Heart left ventricle (tissue), 16 donors: ENCODE results near the gene COX14. TPM values are rescaled to one million over a fixed set of nuclear protein-coding genes. Genes with fewer than 3 reads are reported as not detected.

Experiments
- ATAC-seq, 4 donors: fragments of 200-7000 bp; cut with Tn5 transposase; one replicate each; pipeline ENCODE4 v1.9.1; 2020 to 2022; ENCODE audit warnings: moderate library complexity in 4 of 4, mild to moderate bottlenecking in 3 of 4, moderate number of reproducible peaks in 1 of 4
- DNase-seq, 5 donors: peaks; one replicate each; pipeline ENCODE4 v3.0.0-alpha.2; 2020
- H3K27ac ChIP-seq, 12 donors: fragments of 200-600 bp; sonication (generic) in 4 of 12; one replicate each; pipeline versions ENCODE4 v1.5.0 to v1.8.0; 2016 to 2022; ENCODE audit warnings: mild to moderate bottlenecking in 2 of 12
- H3K27me3 ChIP-seq, 9 donors: fragments of 200-600 bp; sonication (generic) in 2 of 9; one replicate each; pipeline versions ENCODE4 v1.5.1 to v1.8.0; 2016 to 2022; ENCODE audit warnings: mild to moderate bottlenecking in 3 of 9
- H3K36me3 ChIP-seq, 9 donors: fragments of 200-600 bp; sonication (generic) in 2 of 9; one replicate each; pipeline versions ENCODE4 v1.5.0 to v1.8.0; 2018 to 2022; ENCODE audit warnings: mild to moderate bottlenecking in 2 of 9
- H3K4me1 ChIP-seq, 12 donors: fragments of 200-600 bp; sonication (generic) in 4 of 12; one replicate each; pipeline versions ENCODE4 v1.5.0 to v1.8.0; 2016 to 2022; ENCODE audit warnings: mild to moderate bottlenecking in 3 of 12
- H3K4me3 ChIP-seq, 12 donors: fragments of 200-600 bp; sonication (generic) in 4 of 12; one replicate each; pipeline versions ENCODE4 v1.5.0 to v1.8.0; 2017 to 2022; ENCODE audit warnings: mild to moderate bottlenecking in 9 of 12, moderate library complexity in 4 of 12
- H3K9me3 ChIP-seq, 12 donors: fragments of 200-600 bp; sonication (generic) in 4 of 12; one replicate each; pipeline versions ENCODE4 v1.5.0 to v1.8.0; 2016 to 2022; ENCODE audit warnings: mild to moderate bottlenecking in 1 of 12
- CTCF ChIP-seq, 12 donors: fragments of 200-600 bp; sonication (generic) in 4 of 12; IDR thresholded peaks; one replicate each; pipeline versions ENCODE4 v1.5.0 to v1.8.0; 2018 to 2022; ENCODE audit warnings: antibody characterized with exemption in 12 of 12, mild to moderate bottlenecking in 5 of 12
- POLR2A ChIP-seq, 2 donors: fragments of 450-650 bp; IDR thresholded peaks; one replicate each; pipeline ENCODE4 v1.6.1; 2017; ENCODE audit warnings: antibody characterized with exemption in 2 of 2, mild to moderate bottlenecking in 2 of 2, moderate library complexity in 2 of 2
- WGBS, 4 donors: extraction: QIAGEN DNeasy Blood & Tissue Kit in 2 of 4; methylation state at CpG; one replicate each; pipeline versions ENCODE4 v1.1.5 to v1.1.7; 2013 to 2018; 5-methylcytosine and 5-hydroxymethylcytosine counted together
- intact Hi-C, 10 donors: fragments of 100-400 bp; cut with DNase I; formaldehyde crosslinking; loops; one replicate each; pipeline versions ENCODE4 v1.11.1 to v1.14.2; 2022
- polyA plus RNA-seq, 2 donors: library from polyadenylated mRNA; stranded (reverse); fragments of 200-250 nt; gene quantifications; one replicate each; pipeline ENCODE4 v1.2.3, GENCODE V29; 2013
- total RNA-seq, 9 donors: library from RNA; depleted of rRNA in 2 of 9; stranded (reverse); fragments of >200 nt in 2 of 9; fragmentation: NEBNext Ultra II Directional in 3 of 9; extraction: Animal tissue kit (Norgen Biotek cat#: 25700) in 3 of 9; gene quantifications; one replicate each; pipeline versions ENCODE4 v1.1.0 to v1.2.4, GENCODE V29; 2016 to 2023
- donor health status: ischemic (EF 13 %, LVEDD 7.1; RV severe dilation, severe dysfunction).
- donor health status: healthy with polysubstance abuse.
- donor health status: DM: no; HTN: yes; CAD: no.
- donor health status: DM: no; HTN: no; CAD: no.
- donor health status: ischemic (EF 25% LVEDD 6.9; RV normal size, moderate dysfunction).
- donor health status: ischemic (EF 25% LVEDD 5.7; RV mildly dilated, moderate dysfunction).
- donor health status: healthy.
- donor health status: DM: yes; HTN: yes; CAD: no.
- donor health status: ischemic (EF 35%, LVEDD 5.7; RV mildly dilated, moderate dysfunction).
- donor health status: nonischemic (EF 11% LVEDD 7.7; RV severe dilation, severe dysfunction).
- donor health status: DM: yes; HTN: yes; CAD: no.
- donor health status: PGD.
- donor health status: ischemic (EF 29% LVEDD 5.4; RV normal size, mild dysfunction).
- donor health status: nonischemic (EF 23%, LVEDD 6.1; RV moderate dilation, normal function).

Gene COX14
- total and polyA plus RNA-seq, 11 donors, result 134 to 217 (median 159) TPM

- 4 to 8% (median 6%) methylated on average over 7 to 9 of the region's 9 CpGs for WGBS, 4 donors
- H3K9me3 ChIP-seq, result no peaks in the 10 kb centered on the region
Measured at GRCh38 chr12:50074936-50075807, 36.9 kb upstream of the COX14 start.

GRCh38 chr12:50075808-50076170 is 36.2 kb upstream of the COX14 start:
- Histone ChIP-seq H3K4me1 (peaks cover 0 to 8% (median 2%) of the 10 kb centered on the region in 12 donors), H3K27me3 (no peaks in the 10 kb centered on the region), H3K27ac (no peak overlapping the region), H3K4me3 (no peak overlapping the region), H3K36me3 (no peaks in the 10 kb centered on the region), H3K9me3 (no peaks in the 10 kb centered on the region)
- 86 to 100% (median 99%) methylated on average over 1 of the region's 1 CpG for WGBS, 4 donors
- no peak for ATAC-seq
- TF ChIP-seq POLR2A (IDR thresholded peaks at IDR 0.05) (no peak), CTCF (IDR thresholded peaks at IDR 0.05) (no peak)
- intact Hi-C loops, result loop anchor here in 8 of 10 donors (1.0 to 10.0 kb wide), 6 partner anchors 99 to 329 kb away; partner anchors contain the start of gene LARP4 (in 1 of the 8)
- no peak for DNase-seq

More at GRCh38 chr12:50074936-50075807, 36.9 kb upstream of the COX14 start:
- ATAC-seq, result peak; percentile 86 to 91 (median 89)
- Histone ChIP-seq H3K36me3 (no peaks in the 10 kb centered on the region), H3K27ac (no peak overlapping the region), H3K4me3 (no peak overlapping the region), H3K27me3 (no peaks in the 10 kb centered on the region), H3K4me1 (peaks cover 0 to 13% (median 3%) of the 10 kb centered on the region in 12 donors)
- intact Hi-C loops, result loop anchor here (1.0 to 10.0 kb wide), 10 partner anchors 38 to 330 kb away; partner anchors contain the start of gene LARP4 (in 1 of the 10)
- peak; percentile 81 to 91 (median 84) for DNase-seq
- TF ChIP-seq POLR2A (IDR thresholded peaks at IDR 0.05) (no peak), CTCF (IDR thresholded peaks at IDR 0.05) (peak; percentile 87 to 96 (median 93))

GRCh38 chr12:50077099-50077498 is 34.9 kb upstream of the COX14 start:
- no peak for ATAC-seq
- intact Hi-C loops, result loop anchor here in 6 of 10 donors (10.0 kb wide), 3 partner anchors 238 to 328 kb away; partner anchors contain the start of gene LARP4 (in 1 of the 6)
- TF ChIP-seq CTCF (IDR thresholded peaks at IDR 0.05), result no peak
- no peak for TF ChIP-seq POLR2A (IDR thresholded peaks at IDR 0.05)

GRCh38 chr12:50078281-50078680 is 33.8 kb upstream of the COX14 start:
- intact Hi-C loops, result loop anchor here in 6 of 10 donors (10.0 kb wide), 3 partner anchors 237 to 327 kb away; partner anchors contain the start of gene LARP4 (in 1 of the 6)
- no peaks in the 10 kb centered on the region for H3K27me3 ChIP-seq
- no peak overlapping the region for H3K27ac ChIP-seq
- no peaks in the 10 kb centered on the region for H3K36me3 ChIP-seq
- DNase-seq (no peak), ATAC-seq (no peak)
- WGBS, 4 donors, result 95 to 98% (median 96%) methylated on average over 10 of the region's 10 CpGs
- no peak overlapping the region for H3K4me3 ChIP-seq
- H3K4me1 ChIP-seq, result peaks cover 0 to 10% (median 0%) of the 10 kb centered on the region in 12 donors
- no peaks in the 10 kb centered on the region for H3K9me3 ChIP-seq
- TF ChIP-seq CTCF (IDR thresholded peaks at IDR 0.05) (no peak), POLR2A (IDR thresholded peaks at IDR 0.05) (no peak)

More at GRCh38 chr12:50077099-50077498, 34.9 kb upstream of the COX14 start:
- no peak for DNase-seq
- Histone ChIP-seq H3K36me3 (no peaks in the 10 kb centered on the region), H3K9me3 (no peaks in the 10 kb centered on the region), H3K27me3 (no peaks in the 10 kb centered on the region), H3K4me3 (no peak overlapping the region), H3K27ac (no peak overlapping the region), H3K4me1 (peaks cover 0 to 10% (median 0%) of the 10 kb centered on the region in 12 donors)
- WGBS, 4 donors, result 85 to 92% (median 90%) methylated on average over 12 of the region's 12 CpGs
